Ramos (cell line): ENCODE measurements around the gene MDFI.
"Not testable (repeated sequence)": the region's sequence is repeated elsewhere in the genome, so short reads cannot be mapped to it uniquely, and the experiment has no call there.

ENCODE experiments used
- in situ Hi-C: fragments of 300-500 bp; cut with MboI; formaldehyde crosslinking; loops from one replicate; pipeline ENCODE4 v1.14.3; 2022; ENCODE audit warnings: low sequenced_read_pairs; ENCODE audit not compliant: unreplicated experiment

Gene MDFI

DNA sequence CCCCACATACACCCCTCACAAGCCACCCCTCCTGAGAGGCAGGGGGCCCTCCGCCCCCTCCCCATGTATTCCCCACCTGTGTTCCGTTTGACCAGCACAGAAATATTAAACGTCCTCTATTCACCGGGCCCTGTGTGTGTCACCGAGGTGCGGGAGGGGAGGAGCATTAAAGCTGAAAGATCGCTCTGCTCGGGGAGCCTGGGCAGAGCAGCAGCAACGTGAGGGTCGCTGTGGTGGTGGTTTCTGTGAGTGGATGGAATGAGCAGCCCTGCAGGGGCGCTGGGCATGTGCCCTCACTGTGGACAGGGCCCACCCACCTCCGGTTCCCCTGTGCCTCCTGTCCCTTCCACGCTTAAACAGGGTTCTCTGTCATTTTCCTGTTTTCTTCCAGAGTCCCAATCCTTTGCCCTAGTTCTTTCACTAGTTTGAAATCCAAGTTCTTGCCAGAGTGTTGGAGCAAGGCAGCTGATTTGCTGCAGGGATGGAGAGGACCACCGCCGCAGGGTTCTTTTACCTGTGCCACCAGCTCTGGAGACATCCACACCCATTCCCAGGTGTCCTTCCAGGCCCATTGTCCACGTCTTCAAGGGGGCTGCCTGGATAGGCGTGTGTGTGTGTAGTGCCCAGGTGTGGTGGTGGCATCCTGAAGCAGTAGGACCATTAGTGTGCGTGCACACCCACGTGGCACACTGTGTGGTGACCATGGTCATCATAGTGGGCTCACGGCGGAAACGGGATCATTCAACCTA is 37.6 kb upstream of the MDFI start:
- in situ Hi-C loops: loop anchor here (5.0 kb wide), 1 partner anchor 172 kb away; no protein-coding TSS in a partner anchor

DNA sequence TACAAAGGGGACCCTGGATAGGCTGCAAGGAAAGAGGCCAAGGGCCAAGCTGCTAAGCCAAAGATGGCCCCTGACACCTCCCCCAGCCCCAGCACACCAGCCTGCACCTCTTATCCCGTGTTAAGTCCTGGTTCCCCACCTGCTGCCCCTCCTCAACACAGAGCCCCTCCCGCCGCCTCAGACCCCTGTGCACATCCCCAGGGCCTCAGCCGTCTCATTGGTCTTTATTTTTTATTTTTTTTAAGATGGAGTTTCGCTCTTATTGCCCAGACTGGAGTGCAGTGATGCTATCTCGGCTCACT is 37.1 kb upstream of the MDFI start:
- in situ Hi-C loops: loop anchor here (5.0 kb wide), 1 partner anchor 171 kb away; no protein-coding TSS in a partner anchor

DNA sequence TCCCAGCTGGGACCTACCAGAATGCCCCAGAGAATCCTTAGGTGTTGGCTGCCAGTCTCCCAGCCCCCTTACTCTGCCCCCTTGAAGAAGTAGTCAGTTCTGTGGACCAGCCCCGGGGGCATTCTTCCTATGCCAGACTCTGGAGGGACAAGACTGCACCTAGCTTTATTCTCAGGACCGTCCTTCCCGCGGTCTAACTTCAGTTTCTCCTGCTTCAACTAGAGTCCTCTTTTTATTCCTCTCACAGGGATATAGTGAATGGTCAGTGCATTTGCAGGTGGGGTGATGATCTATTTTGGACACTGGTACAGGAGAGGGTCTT is 35.9 kb upstream of the MDFI start:
- in situ Hi-C loops: loop anchor here (5.0 kb wide), 1 partner anchor 170 kb away; no protein-coding TSS in a partner anchor

DNA sequence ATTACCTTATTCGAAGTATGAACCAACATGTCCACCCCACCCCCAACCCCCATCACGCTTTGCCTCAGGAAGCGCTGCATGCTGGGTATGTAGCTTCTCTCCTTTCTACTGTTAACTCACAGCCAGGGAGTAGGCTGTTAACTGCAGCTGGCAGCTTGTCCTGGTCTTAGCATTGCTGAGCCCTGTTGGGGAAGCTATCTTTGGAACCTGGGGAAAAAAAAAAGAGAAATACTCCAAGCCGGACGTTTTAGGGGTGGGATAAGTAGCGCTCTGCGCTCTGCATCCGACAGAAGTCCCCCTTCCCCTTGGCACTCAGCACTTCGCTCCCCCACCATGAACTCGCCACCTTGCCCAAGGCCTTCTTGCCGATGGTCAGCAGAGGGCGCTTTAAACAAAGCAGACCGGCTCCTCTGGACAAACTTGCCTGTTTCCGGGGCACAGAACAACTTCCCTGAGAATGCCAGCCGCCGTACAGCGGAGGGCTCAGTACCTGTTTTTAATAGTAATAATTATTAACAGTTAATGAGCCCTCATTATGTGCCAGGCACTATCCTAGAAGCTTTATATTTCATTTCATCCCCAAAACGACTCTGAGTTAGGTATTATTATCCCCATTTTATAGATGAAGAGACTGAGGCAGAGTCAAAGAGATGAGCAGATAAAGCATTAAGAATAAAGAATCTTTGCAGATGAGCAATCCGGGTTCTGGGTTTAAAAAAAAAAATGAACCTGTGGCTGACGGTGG is 35.2 kb upstream of the MDFI start:
- in situ Hi-C loops: loop anchor here (5.0 kb wide), 1 partner anchor 169 kb away; no protein-coding TSS in a partner anchor

DNA sequence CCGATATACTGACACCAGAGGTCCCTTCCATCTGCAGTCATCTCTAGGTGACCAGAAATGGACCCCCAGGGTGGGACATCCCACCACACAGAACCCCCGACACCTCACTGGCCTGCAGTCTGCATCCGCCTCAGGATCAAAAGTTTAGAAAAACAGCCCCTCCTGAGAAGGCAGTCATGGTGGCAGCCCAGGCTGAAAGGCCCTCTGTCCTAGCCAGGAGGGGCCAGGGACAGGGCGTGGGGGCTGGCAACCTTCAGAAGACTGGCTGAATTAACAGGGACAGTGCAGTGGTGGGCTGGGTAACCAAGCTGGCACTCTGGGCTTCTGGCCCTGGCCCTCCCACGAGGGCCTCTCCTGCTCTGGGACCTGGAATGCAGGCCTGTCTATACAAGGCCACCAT is 34.3 kb upstream of the MDFI start:
- in situ Hi-C loops: loop anchor here (5.0 kb wide), 1 partner anchor 168 kb away; no protein-coding TSS in a partner anchor

DNA sequence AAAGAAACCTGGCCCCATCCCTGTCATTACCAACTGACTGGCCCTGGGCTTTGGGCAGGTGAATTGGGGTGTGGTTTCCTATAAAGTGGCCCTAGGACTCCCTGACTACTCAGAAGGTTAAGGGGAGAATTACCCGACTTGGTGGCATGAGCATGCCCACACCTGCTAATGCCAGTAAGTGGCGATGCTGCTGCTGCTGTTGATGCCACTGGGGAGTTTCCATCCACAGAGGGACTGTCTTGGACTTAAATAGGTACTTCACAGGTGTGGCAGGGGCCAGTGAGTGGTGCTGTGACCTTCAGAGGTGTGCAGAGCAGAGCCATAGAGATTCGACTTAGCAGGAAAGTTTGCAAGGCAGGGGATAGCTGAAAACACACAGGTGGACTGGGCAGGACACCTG is 32.6 kb upstream of the MDFI start:
- in situ Hi-C loops: no loop called here

DNA sequence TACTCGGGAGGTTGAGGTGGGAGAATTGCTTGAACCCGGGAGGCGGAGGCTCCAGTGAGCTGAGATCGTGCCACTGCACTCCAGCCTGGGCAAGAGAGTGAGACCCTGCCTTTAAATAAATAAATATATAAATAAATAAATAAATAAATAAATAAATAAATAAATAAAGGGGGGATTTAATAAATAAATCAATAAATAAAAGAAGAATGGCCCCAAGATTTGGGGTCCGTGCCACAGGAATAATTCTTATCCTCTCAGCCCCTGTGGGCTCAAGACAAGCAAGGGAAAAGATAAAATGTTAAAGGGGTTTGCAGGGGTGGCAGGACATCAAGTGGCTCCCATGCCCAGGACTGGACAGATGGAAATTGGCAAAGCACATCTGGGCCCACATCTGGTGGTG is 31.2 kb upstream of the MDFI start:
- in situ Hi-C loops: no loop called here

DNA sequence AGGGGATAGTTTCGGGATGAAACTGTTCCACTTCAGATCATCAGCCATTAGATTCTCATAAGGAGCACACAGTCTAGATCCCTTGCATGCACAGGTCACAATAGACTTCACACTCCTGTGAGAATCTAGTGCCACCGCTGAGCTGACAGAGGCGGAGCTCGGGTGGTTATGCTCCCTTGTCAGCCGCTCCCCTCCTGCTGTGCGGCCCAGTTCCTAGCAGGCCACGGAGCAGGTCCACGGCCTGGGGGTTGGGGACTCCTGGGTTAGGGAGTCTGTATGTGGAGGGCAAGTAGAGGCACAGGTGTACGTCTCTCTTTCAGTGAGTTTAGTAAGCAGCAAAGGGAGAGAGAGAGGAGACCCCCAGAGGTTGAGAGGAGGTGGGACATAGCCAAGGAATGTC is 30.5 kb upstream of the MDFI start:
- in situ Hi-C loops: no loop called here

DNA sequence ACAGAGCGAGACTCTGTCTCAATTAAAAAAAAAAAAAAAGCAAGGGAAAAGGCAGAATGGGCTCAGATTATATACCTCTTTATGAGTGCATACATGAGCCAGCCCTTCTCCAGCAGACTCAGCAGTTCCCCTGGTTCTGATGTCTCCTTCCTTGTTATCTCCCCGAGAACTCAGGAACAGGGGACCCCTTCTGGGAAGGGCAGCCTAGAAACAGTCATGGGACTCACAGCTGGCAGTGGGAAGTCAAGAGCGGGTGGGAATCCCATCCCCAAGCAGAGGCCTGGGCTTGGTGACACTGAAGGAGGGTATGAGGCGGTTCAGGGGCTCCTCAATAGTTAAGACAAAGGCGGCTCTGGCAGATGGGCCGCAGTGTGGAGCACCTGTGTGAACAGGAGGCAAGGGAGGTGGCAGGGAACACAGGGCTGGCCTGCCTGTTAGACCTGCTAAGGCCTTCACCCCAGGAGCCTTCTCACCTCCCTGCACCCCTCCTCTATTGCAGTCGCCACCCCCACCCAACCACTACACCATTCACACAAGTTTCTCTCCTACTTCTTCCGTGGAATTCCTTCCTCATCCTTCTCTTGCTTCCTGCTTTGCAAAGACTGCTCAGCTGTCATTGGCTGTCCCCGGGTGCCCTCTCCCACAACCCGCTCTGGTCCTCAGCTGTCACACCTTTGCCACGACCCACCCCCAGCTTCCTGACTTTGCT is 29.7 kb upstream of the MDFI start:
- in situ Hi-C loops: no loop called here

DNA sequence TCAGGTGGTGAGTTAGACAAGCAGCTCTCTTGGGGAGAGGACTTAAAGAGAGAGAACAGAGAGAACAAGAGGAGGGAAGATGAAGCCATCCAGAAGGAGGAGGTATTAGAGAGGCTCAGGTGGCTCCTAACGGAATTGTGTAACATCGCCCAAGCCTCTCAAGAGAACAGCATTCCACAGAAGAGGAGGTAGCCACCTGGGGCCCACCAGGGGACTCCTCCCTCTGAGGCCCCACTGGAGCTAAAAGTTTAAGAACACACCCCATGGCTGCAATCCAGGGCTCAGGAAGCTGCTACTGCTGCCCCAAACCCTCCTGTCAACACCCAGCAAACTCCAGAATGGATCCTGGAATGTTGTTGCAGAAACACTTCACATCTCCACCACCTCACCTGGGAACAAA is 23.6 kb upstream of the MDFI start:
- in situ Hi-C loops: no loop called here

DNA sequence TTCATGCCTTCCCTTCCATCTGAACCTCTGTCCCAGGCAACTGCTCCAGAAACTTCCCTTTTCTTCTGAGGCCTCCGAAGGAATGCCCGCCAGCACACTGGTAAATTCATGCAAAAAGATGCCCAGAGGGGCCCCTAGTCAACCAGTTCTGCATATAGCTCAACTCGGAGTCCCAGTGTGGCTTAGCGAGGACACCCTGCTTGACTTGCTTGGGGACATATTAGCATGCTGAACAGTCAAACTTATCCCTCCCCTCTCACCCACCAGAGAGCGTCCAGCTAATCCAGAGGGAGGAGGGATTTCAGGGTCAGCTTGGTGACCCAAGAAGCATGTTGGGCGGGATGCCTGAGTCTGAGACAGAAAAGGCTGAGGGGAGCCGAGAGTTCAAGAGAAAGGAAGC is 23.0 kb upstream of the MDFI start:
- in situ Hi-C loops: no loop called here

DNA sequence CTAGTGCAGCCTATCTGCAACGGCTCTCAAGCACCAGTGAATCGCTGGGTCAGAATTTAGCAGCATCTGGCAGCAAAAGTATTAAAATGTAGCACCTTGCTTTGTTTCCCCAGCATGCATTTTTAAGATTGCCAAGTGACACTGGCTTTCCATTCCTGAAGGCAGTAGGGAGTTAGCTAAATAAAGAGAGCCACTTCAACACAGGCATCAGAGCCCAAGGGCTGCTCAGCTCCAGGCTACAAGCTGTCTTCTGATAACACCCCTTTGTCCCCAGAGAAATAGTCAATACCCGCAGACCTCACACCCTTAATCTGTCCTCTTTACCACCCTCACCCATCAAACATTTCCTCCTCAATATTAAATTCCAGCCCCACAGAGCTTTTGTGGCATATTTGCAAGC is 19.7 kb upstream of the MDFI start:
- in situ Hi-C loops: no loop called here

DNA sequence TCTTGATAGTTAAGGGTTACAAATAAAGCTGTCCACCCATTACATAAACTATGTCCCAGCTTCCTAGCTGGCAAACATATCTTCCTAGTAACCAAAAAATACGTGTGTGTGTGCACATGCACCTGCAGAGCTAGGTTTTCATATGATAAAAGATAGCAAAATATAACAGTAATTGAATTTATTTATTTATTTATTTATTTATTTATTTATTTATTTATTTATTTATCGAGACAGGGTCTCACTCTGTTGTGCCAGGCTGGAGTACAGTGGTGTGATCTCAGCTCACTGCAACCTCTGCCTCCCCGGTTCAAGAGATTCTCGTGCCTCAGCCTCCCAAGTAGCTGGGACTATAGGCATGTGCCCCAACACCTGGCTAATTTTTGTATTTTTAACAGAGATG is 19.1 kb upstream of the MDFI start:
- in situ Hi-C loops: not testable (repeated sequence)

DNA sequence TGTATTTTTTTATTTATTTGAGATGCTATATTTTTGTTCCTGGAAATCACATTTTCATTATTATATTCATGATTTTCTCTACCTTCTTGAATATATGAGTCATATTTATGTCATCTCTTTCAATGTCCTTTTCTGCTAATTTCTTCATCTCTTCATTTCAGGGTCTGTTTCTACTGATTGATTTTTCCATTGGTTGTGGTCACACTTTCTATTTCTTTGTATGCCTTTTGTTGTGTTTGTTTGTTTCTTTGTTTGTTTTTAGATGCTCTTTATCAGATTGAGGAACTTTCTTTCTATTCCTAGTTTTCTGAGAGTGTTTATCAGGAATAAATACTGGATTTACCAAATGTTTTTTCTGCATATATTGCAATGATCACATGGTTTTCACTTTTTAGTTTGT is 16.9 kb upstream of the MDFI start:
- in situ Hi-C loops: no loop called here

DNA sequence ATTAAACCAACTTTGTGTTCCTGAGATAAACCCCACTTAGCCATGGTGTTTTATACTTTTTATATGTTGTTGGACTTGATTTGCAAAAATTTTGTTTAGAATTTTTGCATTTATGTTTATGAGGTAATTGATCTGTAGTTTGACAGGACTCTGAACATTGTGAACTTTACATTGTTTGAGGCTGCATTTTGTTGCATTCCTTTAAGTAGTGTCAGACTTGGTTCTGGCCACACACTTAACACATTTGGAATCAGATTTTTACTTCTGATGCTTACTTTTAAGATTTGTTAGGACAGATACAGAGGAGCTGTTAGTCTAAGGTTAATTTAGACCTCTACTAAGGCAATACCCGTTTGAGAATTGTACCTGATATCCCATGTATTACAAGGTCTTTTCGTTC is 16.5 kb upstream of the MDFI start:
- in situ Hi-C loops: no loop called here

DNA sequence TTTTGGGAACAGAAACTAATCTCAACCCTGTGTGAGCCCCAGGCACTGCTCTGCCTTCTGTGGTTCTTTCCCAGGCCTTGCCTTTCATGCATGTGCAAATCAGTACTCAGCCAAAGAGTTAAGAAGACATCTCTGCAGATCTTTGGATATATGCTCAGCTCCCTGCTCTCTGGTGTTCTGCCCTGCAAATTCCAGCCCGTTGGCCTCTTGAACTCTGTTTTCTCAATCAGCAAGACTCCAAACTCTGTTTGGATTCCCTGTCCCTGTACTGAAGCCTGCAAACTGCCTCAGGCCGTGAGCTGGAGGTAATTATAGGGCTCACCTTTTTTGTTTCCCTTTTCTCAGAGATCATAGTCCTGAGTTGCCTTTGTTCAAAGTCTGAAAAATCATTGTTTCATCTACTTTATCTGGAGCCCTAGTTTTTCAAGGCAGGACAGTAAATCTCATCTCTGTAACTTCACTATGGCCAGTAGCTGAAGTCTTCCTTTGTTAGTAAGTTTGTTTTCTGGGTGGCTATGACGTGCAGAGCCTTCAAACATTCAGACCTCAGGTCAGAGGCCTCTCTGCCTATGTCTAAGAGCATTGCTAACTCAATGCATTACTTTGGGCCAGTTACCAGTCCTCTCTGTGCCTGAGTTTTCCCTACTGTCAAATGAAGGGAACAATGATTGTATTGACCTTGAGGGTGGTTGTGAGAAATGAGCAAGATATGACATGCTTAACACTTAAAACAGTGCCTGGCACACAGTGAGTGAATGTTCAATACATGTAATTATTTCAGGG is 15.9 kb upstream of the MDFI start:
- in situ Hi-C loops: no loop called here

DNA sequence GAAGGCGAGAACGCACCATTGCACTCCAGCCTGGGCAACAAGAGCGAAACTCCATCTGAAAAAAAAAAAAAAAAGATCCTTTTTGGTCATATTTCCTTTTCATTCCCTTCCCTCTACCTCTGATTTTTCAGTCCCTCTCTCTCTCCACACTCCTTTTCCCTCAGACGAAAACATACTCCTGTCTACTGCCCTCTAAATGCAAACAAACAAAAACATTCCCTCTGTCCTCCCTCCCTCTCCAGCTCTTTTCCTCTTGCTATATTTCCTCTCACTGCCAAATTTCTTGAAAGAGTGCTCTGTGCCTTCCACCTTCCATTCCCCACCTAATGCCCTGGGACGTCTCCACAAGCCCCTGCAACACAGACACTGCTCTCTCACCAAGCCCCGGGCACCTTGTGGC is 14.9 kb upstream of the MDFI start:
- in situ Hi-C loops: no loop called here

DNA sequence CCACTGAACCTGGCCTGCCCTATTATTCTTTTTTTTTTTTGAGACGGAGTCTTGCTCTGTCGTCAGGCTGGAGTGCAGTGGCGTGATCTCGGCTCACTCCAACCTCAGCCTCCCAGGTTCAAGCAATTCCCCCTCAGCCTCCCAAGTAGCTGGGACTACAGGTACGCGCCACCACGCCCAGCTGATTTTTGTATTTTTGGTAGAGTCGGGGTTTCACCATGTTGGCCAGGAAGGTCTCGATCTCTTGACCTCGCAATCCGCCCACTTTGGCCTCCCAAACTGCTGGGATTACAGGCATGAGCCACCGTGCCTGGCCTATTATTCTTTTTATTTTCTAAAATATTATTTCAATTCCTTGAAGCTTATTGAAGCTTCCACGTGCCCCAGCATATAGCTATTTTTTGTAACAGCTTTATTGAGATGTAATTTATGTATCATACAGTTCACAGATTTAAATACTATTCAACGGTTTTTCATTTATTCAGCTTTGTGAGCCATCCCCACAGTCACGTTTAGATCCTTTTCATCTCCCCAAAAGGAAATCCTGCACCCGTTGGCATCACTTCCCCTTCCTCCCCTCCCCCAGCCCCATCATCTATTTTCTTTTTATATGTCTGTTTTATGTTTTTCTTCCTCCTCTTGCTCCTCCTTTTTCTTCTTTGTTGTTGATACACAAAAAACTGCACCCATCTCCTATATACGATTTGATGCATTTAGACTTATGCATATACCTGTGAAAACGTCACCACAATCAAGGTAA is 13.5 kb upstream of the MDFI start:
- in situ Hi-C loops: no loop called here

DNA sequence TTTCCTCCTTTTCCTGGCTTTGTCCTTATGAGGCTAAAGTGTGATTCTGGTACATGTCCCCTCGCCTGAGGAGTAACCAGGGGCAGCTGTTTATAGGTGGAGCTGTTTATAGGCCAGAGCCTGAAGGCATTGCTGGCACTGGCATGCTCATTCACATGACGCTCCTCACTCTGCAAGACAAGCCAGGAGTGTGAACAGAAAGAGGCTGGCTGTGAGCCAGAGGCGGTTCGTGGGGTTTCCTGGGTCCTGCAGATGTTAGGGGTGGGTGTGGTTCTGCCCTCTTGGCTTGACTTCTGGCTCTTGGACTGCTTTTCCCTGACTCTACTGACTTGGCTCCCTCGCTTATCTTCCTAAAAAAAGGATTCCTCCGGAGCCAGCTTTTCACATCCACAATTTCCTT is 12.8 kb upstream of the MDFI start:
- in situ Hi-C loops: no loop called here

DNA sequence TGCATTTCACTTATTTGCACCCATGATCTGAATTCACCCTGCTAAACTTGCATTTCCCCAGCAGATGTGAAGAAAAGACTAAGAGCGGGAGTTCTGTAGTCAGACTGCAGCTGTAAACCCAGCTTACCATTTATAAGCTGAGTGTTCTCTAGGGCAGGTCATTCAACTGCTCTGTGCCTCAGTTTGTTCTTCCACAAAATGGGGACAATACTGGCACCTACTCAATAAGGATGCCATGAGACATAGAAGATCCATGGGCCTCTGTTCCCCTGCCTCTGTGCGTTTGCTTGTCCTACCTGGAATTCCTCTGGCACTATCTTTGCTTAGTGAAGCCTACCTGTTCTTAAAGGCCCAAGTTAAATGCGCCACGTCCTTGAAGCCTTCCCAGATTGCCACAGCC is 12.2 kb upstream of the MDFI start:
- in situ Hi-C loops: no loop called here
